GM23338 (cell line): ENCODE results near the gene DCLK1.

ENCODE experiments used
- CREB1 ChIP-seq: fragments of 250-450 bp; sonication (Bioruptor Pico); IDR thresholded peaks from 2 replicates; pipeline ENCODE4 v1.5.0; 2020; ENCODE audit warnings: low read depth, mild to moderate bottlenecking, moderate library complexity
- CTCF ChIP-seq, 2 experiments: fragments of 200-600 bp in 1 of 2; sonication (generic) in 1 of 2; conservative IDR thresholded peaks; 2 replicates each; pipeline versions ENCODE4 v1.5.1 to v1.6.1; 2016 to 2017; ENCODE audit warnings: antibody characterized with exemption in 2 of 2, low read depth in 2 of 2, mild to moderate bottlenecking in 2 of 2, moderate library complexity in 1 of 2
- ETS1 ChIP-seq: IDR thresholded peaks from 2 replicates; pipeline ENCODE4 v1.6.1; 2016; ENCODE audit warnings: antibody characterized with exemption
- EZH2 ChIP-seq: fragments of 200-600 bp; sonication (generic); IDR thresholded peaks from one replicate; pipeline ENCODE4 v1.8.0; 2017; ENCODE audit warnings: antibody characterized with exemption, mild to moderate bottlenecking, low read depth; ENCODE audit not compliant: unreplicated experiment
- EZH2phosphoT487 ChIP-seq: fragments of 200-600 bp; sonication (generic); IDR thresholded peaks from one replicate; pipeline ENCODE4 v1.8.1; 2018; ENCODE audit warnings: antibody characterized with exemption; ENCODE audit not compliant: unreplicated experiment
- JUNB ChIP-seq: IDR thresholded peaks from one replicate; pipeline ENCODE4 v1.6.1; 2016; ENCODE audit warnings: antibody characterized with exemption; ENCODE audit not compliant: unreplicated experiment
- NANOG ChIP-seq: IDR thresholded peaks from 2 replicates; pipeline ENCODE4 v1.6.1; 2016; ENCODE audit warnings: antibody characterized with exemption, borderline replicate concordance
- POLR2AphosphoS5 ChIP-seq: IDR thresholded peaks from 2 replicates; pipeline ENCODE4 v1.6.1; 2016; ENCODE audit warnings: antibody characterized with exemption, low read depth
- REST ChIP-seq: IDR thresholded peaks from one replicate; pipeline ENCODE4 v1.6.1; 2018; ENCODE audit warnings: antibody characterized with exemption; ENCODE audit not compliant: unreplicated experiment
- ZNF114 ChIP-seq: fragments of 250-450 bp; sonication (Bioruptor Pico); IDR thresholded peaks from 2 replicates; pipeline ENCODE4 v1.5.0; 2020; ENCODE audit warnings: mild to moderate bottlenecking, moderate library complexity
- ZNF331 ChIP-seq: fragments of 250-450 bp; sonication (Bioruptor Pico); IDR thresholded peaks from 2 replicates; pipeline ENCODE4 v1.5.0; 2020; ENCODE audit warnings: low read depth, mild to moderate bottlenecking, moderate library complexity

GRCh38 chr13:35851881-35852280 lies 279.3 kb downstream of the DCLK1 start:
- TF ChIP-seq REST (no peak), CTCF (conservative IDR thresholded peaks at IDR 0.05; ENCODE audit: low read depth in 2 of 2) (no peak), EZH2 (no peak), ETS1 (no peak), POLR2AphosphoS5 (no peak), NANOG (no peak), CREB1 (CRISPR knock-in tag) (no peak), JUNB (no peak), EZH2phosphoT487 (no peak), ZNF114 (CRISPR knock-in tag) (no peak), ZNF331 (no peak)
